GM19397 (cell line): ENCODE results near the gene PALD1.

ENCODE experiments used
- ATAC-seq: cut with Tn5 transposase; IDR thresholded peaks from one replicate; pipeline ENCODE4 v1.9.1; 2021; ENCODE audit warnings: mild to moderate bottlenecking, moderate library complexity; ENCODE audit not compliant: unreplicated experiment

Gene PALD1

DNA sequence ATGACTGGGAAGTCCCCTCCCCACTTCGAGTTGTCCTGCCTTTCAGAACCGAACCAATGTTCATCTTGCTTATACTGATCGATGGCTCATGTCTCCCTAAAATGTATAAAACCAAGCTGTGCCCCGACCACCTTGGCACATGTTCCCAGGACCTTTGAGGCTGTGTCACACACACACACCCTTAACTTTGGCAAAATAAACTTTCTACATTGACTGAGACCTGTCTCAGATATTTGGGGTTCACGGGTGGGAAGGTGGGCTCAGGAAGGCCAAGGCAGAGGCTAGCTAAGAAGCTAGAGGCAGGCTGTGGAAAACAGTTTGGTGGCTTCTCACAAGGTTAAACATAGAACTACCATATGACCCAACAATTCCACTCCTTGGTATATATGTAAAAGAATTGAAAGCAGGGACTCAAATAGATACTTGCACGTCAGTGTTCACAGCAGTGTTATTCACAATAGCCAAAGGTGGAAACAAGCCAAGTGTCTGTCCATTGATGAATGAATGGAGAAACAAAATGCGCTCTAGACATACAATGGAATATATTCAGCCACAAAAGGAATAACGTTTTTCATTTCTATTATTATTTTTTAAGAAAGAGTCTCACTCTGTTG is 108.6 kb downstream of the PALD1 start:
- ATAC-seq = no peak

GRCh38 chr10:70588255-70588654 is 109.7 kb downstream of the PALD1 start:
- ATAC-seq = no peak

GRCh38 chr10:70588859-70589570 is 110.4 kb downstream of the PALD1 start:
- no peak for ATAC-seq

GRCh38 chr10:70589762-70590654 is 111.4 kb downstream of the PALD1 start:
- ATAC-seq = no peak

GRCh38 chr10:70590655-70591416 is 112.3 kb downstream of the PALD1 start:
- no peak for ATAC-seq

DNA sequence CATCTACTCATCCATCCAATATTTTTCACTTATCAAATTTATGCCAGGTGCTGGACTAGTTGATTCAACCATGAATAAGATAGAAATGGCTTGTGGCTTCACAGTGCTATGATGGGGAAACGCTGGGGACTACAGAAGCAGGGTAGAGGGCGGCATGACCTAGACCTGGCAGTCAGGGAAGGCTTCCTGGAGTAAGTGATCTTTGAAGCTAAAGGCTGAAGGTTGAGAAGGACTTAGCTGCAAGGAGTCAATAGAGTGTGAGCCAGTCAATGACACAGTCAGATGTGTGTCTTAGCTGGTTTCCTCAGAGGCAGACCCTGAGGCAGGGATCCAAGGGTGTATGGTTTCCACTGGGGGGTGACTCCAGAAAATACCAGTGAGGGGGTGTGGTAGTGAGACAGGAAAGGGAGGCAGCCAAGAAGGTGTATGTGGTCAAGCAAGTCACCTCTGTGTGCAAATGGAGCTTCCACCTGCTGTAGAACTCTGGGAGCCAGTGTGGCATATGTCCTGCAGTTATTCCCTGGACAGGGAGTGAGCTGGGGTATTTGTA is 113.7 kb downstream of the PALD1 start:
- no peak for ATAC-seq

DNA sequence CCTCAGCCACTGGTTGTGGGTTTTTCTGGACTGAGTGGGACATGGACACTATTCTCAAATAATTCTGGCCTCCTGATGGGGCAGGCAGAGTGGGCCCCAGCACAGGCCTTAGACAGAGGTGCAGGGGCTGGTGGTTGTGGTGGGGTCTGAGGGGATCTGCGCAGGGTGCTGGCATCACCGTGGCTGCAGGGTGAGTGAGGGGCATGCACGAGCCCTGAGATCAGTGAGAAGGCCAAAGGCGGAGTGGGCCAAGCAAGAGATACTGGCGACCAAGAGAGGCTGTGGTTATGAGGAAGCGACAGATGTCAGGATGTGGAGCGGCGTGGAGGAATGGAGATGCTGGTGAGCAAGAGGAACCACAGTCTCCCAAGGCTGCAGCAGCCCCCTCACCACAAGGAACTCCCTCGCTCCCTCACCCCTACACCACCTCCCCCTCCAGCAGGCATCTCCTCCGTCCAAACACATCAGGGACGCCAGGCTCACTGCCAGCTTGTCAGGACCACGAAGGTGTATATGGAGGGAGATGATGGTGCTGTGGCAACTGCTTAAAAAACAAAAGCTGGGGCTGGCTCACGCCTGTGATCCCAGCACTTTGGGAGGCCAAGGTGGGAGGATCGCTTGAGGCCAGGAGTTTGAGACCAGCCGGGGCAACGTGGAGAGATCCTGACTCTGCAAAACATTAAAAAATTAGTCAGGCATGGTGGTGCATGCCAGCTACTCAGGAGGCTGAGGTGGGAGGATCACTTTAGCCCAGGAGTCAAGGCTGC is 114.4 kb downstream of the PALD1 start:
- no peak for ATAC-seq

DNA sequence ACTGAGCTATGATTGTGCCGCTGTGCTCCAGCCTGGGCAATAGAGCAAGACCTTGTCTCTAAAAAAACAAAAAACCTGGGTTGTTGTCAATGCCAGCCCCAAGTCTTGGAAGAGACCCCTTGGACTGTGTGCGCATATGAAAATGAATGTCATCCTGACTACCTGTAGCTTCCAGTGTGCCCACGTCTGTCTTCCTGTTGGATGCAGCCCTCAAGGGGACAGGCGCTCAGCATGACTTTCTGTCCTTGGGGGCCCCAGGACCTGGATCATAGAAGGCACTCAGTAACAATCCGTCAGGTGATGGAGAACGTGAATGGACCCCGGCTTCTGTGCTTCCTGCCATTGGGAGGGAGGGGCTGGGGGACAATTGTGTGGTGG is 114.9 kb downstream of the PALD1 start:
- ATAC-seq = no peak

- no peak for ATAC-seq
These were observed 115.6 kb downstream of the PALD1 start for GRCh38 chr10:70594161-70594560.

DNA sequence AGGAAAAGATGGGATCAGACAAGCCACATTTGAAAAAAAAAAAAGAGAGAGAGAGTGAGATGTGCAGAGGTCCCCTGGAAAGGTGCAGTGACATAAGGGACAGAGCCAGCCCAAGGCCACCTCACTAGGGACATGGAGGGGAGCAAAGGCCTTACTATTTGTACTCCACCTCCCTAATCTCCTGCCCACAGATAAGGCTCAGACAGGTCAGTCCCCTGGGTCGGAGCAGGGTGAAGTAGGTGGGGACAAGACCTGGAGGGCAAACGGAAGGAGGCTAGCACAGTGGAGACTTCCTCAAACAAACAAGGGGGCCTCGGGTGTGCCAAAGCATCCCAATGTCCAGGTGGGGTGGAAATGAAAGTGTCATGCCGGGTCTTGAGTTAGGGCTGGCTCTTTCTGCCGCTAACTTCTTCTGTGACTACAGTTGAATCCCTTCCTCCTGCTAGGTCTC is 117.0 kb downstream of the PALD1 start:
- ATAC-seq = no peak

DNA sequence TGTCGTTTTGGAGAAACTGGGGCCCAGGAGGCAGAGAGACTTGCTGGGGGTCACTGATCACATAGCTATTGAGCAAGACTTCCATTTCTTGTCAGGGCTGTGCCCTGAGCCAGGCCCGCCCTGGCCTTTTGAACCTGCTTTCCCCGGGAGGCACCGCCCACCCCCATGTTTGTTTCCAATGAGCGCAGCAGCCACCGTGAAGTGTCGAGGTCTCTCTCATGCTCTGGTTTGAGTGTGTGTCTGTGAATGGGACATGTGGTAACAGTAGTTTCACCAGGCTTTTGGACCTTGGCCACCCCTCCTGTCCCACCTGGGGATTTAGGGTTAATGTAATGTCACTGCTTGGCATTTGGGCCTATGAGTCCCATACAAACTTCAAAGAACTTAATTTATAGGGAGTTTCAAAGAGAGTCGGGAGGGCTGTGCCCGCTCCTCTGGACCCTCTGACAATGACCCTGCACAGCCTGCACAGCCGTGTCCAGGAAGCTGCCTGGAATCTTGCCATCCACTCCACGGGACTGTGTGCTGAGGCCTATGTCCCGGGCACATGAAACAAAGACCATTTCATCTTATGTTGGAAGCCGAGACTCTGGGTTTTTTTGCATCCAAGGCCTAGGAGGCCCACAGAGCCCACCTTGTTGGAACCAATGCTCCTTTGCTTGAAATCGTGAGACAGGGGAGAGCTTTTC is 117.7 kb downstream of the PALD1 start:
- no peak for ATAC-seq

DNA sequence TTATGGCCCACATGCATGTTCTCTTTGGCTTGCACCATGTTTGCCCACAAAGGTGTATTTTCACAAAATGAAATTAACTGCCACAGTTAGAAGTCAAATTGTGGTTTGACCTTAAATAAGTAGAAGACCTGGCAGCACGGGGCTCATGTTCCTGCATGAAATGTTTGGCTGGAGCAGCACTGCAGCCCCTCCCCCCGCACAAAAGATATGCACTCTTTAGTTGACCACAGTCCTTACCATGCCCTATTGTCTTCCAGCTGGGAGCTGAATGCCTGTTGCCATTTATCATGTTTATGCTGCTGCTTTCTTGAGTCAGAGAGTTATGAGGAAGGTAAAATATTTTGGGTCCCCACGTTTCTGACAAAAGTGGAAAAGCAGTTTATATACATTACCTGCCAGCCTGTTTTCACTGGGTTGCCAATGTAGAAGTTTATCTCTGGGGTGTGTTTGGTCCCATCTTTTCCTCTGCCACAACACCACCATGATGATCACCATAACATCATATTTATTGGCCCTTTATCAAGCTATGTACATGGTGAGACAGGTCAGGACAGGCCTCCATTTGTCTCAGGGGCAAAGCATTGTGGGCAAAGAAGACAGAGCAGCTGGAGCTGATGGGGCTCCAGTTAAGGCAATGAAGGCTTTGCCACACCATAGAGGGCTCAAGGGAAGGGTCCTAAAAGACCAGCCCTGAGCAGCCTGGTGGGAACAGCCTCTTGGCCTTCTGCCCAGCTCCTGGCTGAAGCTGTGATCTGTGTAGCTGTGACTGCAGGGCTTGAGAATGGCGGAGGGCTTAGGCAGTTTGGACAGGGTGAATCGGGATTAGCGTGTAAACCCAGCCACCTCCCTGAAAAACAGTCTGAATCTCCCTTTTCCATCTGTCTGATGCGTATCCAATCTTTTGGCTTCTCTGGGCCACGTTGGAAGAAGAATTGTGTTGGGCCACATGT is 118.6 kb downstream of the PALD1 start:
- no peak for ATAC-seq

- no peak for ATAC-seq
These were observed 119.6 kb downstream of the PALD1 start for GRCh38 chr10:70597856-70598815.

DNA sequence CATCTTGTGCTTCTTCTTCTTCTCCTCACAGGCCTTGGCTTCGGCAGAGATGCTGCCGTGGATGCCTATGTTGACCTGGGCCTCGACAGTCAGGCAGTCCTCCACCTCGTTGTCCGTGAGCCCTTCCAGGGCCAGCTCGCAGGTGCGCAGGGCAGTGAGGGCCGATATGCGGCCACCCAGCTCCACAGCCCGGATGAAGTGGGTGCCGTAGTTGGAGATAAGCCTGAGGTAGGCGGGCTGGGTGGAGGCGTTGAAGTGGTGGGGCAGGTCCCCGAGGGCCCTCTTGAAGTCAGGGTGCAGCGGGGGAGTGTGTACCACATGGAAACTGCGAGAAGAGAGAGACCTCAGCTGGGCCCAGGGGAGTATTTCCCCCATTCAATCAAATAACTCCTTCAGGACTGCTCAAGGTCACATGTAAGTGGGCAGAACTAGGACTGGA is 120.3 kb downstream of the PALD1 start:
- ATAC-seq = no peak

DNA sequence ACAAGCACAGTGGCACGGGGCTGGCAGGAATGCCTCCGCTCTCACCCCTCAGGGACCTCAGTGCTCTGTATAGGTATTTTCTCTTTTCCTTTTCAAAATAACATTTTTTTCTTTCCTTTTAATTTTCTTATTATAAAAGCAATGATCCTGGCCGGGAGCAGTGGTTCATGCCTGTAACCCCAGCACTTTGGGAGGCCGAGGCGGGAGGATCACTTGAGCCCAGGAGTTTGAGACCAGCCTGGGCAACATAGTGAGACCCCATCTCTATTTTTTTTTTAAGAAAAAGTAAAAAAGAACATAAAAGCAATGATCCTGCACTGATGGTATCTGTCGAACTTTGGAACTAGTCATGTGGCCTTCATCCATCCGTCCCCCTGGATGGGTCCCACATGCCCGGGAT is 120.8 kb downstream of the PALD1 start:
- no peak for ATAC-seq

DNA sequence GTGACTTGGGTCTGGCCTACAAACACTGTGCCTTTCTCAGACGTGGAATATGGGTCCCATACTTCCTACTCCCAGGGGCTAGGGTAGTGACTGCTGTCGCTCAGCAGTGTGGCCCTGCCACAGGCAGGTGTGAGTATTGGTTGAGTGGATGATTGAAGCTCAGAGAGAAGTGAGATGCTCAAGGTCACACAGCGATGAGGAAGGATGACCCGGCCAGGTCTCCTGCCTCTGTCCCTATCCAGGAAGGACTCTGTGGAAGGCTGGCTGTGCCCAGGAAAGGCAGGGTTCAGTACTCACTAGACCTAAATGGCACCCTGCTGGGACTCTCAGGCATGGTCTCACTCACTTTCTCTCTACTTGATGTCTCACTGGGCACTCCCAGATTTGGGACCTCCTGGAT is 121.2 kb downstream of the PALD1 start:
- no peak for ATAC-seq
